HepG2 (cell line): Measurements from ENCODE around the gene EIF2AK2. TPM values are rescaled to one million over a fixed set of nuclear protein-coding genes. Genes with fewer than 3 reads are reported as not detected.
A peak's percentile ranks its signal among the peaks of the same experiment; 100 is the strongest.

Source experiments
- AHDC1 ChIP-seq: sonication (generic); formaldehyde crosslinking; IDR thresholded peaks from 2 replicates; pipeline ENCODE4 v1.5.1; 2020; ENCODE audit warnings: mild to moderate bottlenecking, missing genetic modification reagents, borderline replicate concordance
- CEBPB ChIP-seq: IDR thresholded peaks from 2 replicates; pipeline ENCODE4 v1.6.1; 2011; ENCODE audit warnings: low read depth, low read length, improper control_type of control experiment, borderline replicate concordance
- DMAP1 ChIP-seq: IDR thresholded peaks from 2 replicates; pipeline ENCODE4 v1.6.1; 2016
- ELF1 ChIP-seq: sonication (generic); formaldehyde crosslinking; IDR thresholded peaks from 2 replicates; pipeline ENCODE4 v1.4.0; 2020; ENCODE audit warnings: missing genetic modification reagents
- FOSL1 ChIP-seq: sonication (generic); formaldehyde crosslinking; IDR thresholded peaks from 2 replicates; pipeline ENCODE4 v1.9.0; 2021; ENCODE audit warnings: missing genetic modification reagents, borderline replicate concordance
- GATAD2A ChIP-seq: IDR thresholded peaks from 2 replicates; pipeline ENCODE4 v1.6.1; 2016
- MXD1 ChIP-seq: sonication (generic); formaldehyde crosslinking; IDR thresholded peaks from 2 replicates; pipeline ENCODE4 v1.4.0; 2020; ENCODE audit warnings: mild to moderate bottlenecking, missing genetic modification reagents
- NR2C2 ChIP-seq: sonication (generic); formaldehyde crosslinking; IDR thresholded peaks from 2 replicates; pipeline ENCODE4 v1.4.0; 2020; ENCODE audit warnings: missing genetic modification reagents, mild to moderate bottlenecking, moderate library complexity, borderline replicate concordance
- SETDB1 ChIP-seq: sonication (generic); formaldehyde crosslinking; IDR thresholded peaks from 2 replicates; pipeline ENCODE4 v1.5.1; 2020; ENCODE audit warnings: missing genetic modification reagents, mild to moderate bottlenecking, borderline replicate concordance
- SP140L ChIP-seq: sonication (generic); formaldehyde crosslinking; IDR thresholded peaks from 2 replicates; pipeline ENCODE4 v1.4.0; 2020; ENCODE audit warnings: missing genetic modification reagents, borderline replicate concordance
- TAF15 ChIP-seq: fragments of 200-400 bp; formaldehyde crosslinking; IDR thresholded peaks from one replicate; pipeline ENCODE4 v1.6.1; 2018; ENCODE audit warnings: mild to moderate bottlenecking, low read depth, low read length; ENCODE audit not compliant: poor library complexity, severe bottlenecking
- TEF ChIP-seq: sonication (generic); formaldehyde crosslinking; IDR thresholded peaks from 2 replicates; pipeline ENCODE4 v1.5.0; 2020; ENCODE audit warnings: missing genetic modification reagents
- ZNF256 ChIP-seq: sonication (generic); formaldehyde crosslinking; conservative IDR thresholded peaks from 2 replicates; pipeline ENCODE4 v1.4.0; 2020; ENCODE audit warnings: missing genetic modification reagents
- ZNF367 ChIP-seq: sonication (generic); formaldehyde crosslinking; IDR thresholded peaks from 2 replicates; pipeline ENCODE4 v1.4.0; 2020; ENCODE audit warnings: missing genetic modification reagents, borderline replicate concordance
- ZNF468 ChIP-seq: sonication (generic); formaldehyde crosslinking; IDR thresholded peaks from 2 replicates; pipeline ENCODE4 v1.8.0; 2022; ENCODE audit warnings: mild to moderate bottlenecking, moderate library complexity, missing genetic modification reagents
- ZNF564 ChIP-seq: sonication (generic); formaldehyde crosslinking; IDR thresholded peaks from 2 replicates; pipeline ENCODE4 v1.8.1; 2023; ENCODE audit warnings: mild to moderate bottlenecking, missing genetic modification reagents
- ZNF839 ChIP-seq: sonication (generic); formaldehyde crosslinking; IDR thresholded peaks from 2 replicates; pipeline ENCODE4 v1.4.0; 2020; ENCODE audit warnings: missing genetic modification reagents, mild to moderate bottlenecking, borderline replicate concordance
- polyA plus RNA-seq, 8 experiments: library from polyadenylated mRNA; depleted of rRNA in 3 of 8; stranded (reverse) in 7 of 8; unstranded in 1 of 8; fragments of >200 nt; fragmentation: Illumina TruSeq in 4 of 8; extraction: Trizol in 4 of 8; gene quantifications; 2 replicates each; pipeline versions ENCODE4 v1.2.1 to v1.2.3, GENCODE V29; 2011 to 2016; ENCODE audit warnings: low read depth in 4 of 8, missing spikeins in 1 of 8, mixed read lengths in 1 of 8; ENCODE audit not compliant: insufficient read depth in 1 of 8
- total RNA-seq, 5 experiments: library from RNA; depleted of rRNA; stranded (reverse); fragments of >200 nt; fragmentation: Illumina TruSeq; extraction: Trizol; gene quantifications; 2 replicates each; pipeline ENCODE4 v1.2.3, GENCODE V29; 2016; ENCODE audit warnings: low read depth in 1 of 5
- TF ChIP-seq, protein P1 (sequence below): sonication (generic); formaldehyde crosslinking; IDR thresholded peaks from 2 replicates; pipeline ENCODE4 v1.8.0; 2022; ENCODE audit warnings: missing genetic modification reagents, mild to moderate bottlenecking, inconsistent platforms, borderline replicate concordance
- TF ChIP-seq, protein P2 (sequence below): sonication (generic); formaldehyde crosslinking; IDR thresholded peaks from 2 replicates; pipeline ENCODE4 v1.4.0; 2020; ENCODE audit warnings: missing genetic modification reagents

Gene EIF2AK2
- total and polyA plus RNA-seq, 2 of the 13 experiments (the other 11 are each of a cell fraction or from before 2014, with no cell fraction given): 10.2 to 26.1 TPM

DNA sequence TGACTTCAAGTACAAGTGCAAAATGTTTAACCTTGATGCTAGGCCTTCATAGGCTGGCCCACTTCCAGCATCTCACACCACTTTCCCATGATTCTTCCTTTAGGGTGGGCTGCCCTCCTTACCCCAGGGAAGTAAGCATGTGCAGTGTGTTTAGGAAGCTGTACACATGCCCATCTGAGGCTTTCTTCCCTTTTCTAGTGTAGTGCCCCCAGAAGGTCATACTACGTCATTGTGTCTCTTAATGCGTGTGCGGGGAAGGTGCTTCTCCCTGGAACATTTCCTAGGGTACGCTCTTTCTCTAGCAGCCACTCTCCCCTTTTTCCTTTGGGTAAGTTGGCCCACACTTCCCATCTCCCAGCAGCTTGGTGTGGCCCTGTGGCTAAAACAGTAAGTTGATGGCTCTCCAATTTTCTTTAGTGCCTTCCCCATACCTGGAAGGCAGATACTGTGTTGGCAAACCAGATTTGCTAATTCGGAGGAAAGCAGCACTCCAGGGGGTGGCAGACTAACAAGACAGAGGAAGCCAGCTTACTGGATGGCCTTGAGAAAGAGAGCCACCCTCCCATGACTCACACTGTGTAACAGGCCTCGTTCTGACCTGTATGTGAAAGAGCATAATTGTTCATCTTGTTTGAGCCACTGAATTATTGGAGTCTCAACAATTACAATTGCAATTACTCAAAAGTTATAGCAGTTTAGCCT lies 32.8 kb upstream of the EIF2AK2 start (continued):
- TF ChIP-seq AHDC1 (peak; percentile 42; the same call in 1 of the 2 replicates), GATAD2A (CRISPR knock-in tag) (peak; percentile 71), MXD1 (CRISPR knock-in tag) (no peak), DMAP1 (CRISPR knock-in tag) (no peak), ZNF564 (CRISPR knock-in tag) (no peak), NR2C2 (no peak), TEF (CRISPR knock-in tag) (no peak), SETDB1 (no peak; the same call in 1 of the 2 replicates), ZNF367 (CRISPR knock-in tag) (no peak), ZNF256 (CRISPR knock-in tag) (no peak), ELF1 (0 out of 2 replicates have a peak, but pooled peaks have one; percentile 21), SP140L (CRISPR knock-in tag) (no peak), ZNF839 (CRISPR knock-in tag) (no peak), FOSL1 (CRISPR knock-in tag) (peak; percentile 84), CEBPB (no peak), ZNF468 (CRISPR knock-in tag) (no peak), TAF15 (no peak)
- TF ChIP-seq, protein P1, sequence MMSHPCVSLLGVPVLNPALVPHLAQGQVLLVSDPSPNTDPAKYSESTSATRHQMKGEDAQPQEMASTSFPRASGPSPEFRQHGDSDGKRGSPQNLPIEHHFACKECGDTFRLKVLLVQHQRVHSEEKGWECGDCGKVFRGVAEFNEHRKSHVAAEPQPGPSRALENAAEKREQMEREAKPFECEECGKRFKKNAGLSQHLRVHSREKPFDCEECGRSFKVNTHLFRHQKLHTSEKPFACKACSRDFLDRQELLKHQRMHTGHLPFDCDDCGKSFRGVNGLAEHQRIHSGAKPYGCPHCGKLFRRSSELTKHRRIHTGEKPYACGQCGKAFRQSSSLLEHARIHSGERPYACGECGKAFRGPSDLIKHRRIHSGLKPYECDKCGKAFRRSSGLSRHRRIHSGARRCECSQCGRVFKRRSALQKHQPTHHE (CRISPR knock-in tag): no peak
- TF ChIP-seq, protein P2, sequence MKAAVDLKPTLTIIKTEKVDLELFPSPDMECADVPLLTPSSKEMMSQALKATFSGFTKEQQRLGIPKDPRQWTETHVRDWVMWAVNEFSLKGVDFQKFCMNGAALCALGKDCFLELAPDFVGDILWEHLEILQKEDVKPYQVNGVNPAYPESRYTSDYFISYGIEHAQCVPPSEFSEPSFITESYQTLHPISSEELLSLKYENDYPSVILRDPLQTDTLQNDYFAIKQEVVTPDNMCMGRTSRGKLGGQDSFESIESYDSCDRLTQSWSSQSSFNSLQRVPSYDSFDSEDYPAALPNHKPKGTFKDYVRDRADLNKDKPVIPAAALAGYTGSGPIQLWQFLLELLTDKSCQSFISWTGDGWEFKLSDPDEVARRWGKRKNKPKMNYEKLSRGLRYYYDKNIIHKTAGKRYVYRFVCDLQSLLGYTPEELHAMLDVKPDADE (CRISPR knock-in tag): no peak
